NCI-H82 treated with DMSO at 0.1 percent for 48 hours (cell line): ENCODE data around the gene SLC36A4.
"Not testable (repeated sequence)": the region's sequence is repeated elsewhere in the genome, so short reads cannot be mapped to it uniquely, and the experiment has no call there.

Source experiments
- DNase-seq: peaks from one replicate; lab custom pipeline; 2025; ENCODE audit not compliant: unreplicated experiment; lab: John Stamatoyannopoulos, UW

SLC36A4 gene

GRCh38 chr11:93194673-93195291 is 3.0 kb downstream of the SLC36A4 start:
- DNase-seq: no peak

- no peak for DNase-seq
Measured at GRCh38 chr11:93193731-93194130, 4.1 kb downstream of the SLC36A4 start.

- DNase-seq: no peak
Measured at GRCh38 chr11:93192163-93192562, 5.6 kb downstream of the SLC36A4 start.

GRCh38 chr11:93189462-93189861 is 8.3 kb downstream of the SLC36A4 start:
- DNase-seq: no peak

GRCh38 chr11:93188726-93189125 is 9.1 kb downstream of the SLC36A4 start:
- no peak for DNase-seq

DNA sequence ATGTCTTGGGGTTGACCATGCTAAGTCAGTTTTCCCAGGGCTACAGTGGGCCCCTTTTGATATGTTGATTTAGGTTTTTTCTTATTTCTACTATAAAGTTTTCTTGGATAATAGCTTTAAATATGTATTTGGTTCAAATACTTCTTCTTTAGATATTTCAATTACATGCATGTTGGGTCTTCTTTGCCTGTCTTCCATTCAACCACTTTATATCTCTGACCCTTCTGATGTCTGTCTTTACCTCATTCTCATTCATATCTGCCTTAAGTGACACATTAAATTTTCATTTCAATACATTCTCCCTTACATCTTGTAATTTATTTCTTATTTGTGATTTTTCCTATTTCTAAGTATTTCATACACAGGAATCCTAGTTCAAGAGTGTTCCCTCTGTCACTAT is 10.5 kb downstream of the SLC36A4 start:
- DNase-seq: no peak

- DNase-seq: not testable (repeated sequence)
Measured at GRCh38 chr11:93177891-93178290, 19.9 kb downstream of the SLC36A4 start.

DNA sequence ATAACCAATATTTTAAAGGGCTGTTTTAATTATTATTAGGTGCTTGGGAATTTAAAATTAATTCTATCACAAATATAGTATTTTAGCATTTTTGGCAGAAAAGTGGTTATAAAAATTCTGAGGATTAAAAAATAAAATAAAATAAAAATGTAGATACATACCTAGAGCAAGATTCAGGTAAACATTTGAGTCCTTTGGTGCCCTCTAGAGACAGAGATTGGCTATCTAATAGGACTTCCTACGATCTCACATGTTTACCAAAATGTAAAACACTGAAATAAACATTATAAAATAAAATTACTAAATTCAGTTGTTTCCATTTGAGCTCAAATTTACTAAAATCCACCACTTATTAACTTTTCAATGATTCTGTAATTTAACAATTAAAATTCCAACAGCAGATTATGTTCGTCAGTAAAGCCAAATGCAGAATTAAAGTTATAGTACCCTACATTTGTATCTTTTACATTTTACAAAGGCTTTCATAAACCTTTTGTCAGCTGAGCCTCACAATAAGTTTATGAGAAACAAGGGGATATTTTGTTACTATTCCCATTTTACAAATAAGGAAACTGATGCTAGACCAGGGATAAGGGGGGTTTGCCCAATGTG is 27.7 kb downstream of the SLC36A4 start:
- no peak for DNase-seq

GRCh38 chr11:93169143-93169542 is 28.6 kb downstream of the SLC36A4 start:
- DNase-seq: no peak

DNA sequence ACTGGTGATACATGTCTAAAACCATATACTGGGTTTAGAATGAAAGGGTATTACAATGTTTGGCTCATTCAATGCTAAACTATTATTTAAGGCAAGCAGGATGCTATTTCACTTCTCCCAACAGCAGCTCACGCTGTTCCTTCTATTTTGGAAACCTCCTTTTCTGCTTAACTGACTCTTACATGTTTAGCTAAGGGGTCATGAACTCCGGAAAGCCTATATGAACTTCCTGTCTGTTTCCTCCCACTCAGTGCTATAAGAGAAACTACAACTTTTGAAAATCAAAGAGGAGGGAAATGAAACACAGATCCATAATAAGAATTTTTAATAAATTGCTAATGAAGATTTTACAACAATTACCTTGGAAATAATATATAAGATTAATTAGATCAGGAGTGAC is 30.9 kb downstream of the SLC36A4 start:
- no peak for DNase-seq

GRCh38 chr11:93166194-93166593 is 31.6 kb downstream of the SLC36A4 start:
- DNase-seq: no peak

DNA sequence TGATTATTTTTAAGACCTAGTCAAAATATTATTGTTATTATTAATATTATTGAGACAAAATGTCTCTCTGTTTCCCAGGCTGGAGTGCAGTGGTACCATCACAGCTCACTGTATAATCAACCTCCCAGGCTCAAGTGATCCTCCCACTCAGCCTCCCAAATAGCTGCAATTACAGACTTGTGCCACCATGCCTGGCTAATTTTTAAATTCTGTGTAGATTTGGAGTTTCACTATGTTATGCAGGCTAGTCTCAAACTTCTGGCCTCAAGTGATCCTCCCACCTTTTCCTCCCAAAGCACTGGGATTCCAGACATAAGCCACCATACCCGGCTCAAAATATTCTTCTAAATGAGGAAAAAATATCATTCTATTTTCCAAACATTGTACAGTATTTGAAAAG is 37.0 kb downstream of the SLC36A4 start:
- DNase-seq: no peak

DNA sequence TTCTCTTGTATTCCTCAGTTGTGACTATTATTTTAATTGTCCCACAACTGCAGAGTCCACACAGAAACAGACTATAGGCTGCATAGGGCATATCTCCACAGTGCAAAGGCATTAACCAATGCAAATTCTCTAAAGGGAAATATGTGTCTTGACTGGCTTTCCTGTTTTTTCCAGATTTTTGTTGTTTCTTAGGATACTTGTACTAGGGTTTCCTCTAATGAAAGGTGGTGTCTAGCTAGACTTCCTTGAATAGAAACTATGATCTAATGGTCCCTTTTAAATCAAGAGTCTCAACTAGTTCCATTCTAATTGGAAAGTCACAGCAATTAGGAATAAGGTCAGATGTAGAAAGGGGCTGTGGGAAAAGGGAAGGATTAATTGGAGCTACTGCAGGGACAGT is 37.6 kb downstream of the SLC36A4 start:
- DNase-seq: no peak

GRCh38 chr11:93159721-93160120 is 38.1 kb downstream of the SLC36A4 start:
- DNase-seq: no peak

- DNase-seq: no peak
Measured at GRCh38 chr11:93155738-93156137, 42.1 kb downstream of the SLC36A4 start.

GRCh38 chr11:93145390-93145915 is 52.3 kb downstream of the SLC36A4 start:
- DNase-seq: no peak

- DNase-seq: no peak
Measured at GRCh38 chr11:93143800-93144199, 54.0 kb downstream of the SLC36A4 start.

DNA sequence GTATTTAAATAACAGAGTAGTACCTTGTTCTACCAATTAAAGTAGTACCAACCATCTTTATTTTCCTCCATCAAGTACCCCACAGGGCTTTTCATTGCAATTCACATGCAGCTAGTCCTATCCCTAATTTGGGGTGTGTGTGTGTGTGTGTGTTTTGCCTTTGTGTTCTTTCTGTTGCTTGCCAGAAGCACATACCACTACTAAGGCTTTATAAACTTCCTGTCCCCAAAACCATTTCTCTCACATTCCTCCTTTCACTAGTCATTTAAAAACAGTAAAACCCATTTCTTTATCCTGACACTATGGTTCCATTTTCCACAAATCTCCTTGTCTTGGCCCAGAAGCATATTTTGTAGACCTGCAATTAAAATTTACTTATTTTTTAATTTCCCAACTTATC is 54.6 kb downstream of the SLC36A4 start:
- DNase-seq: no peak

DNA sequence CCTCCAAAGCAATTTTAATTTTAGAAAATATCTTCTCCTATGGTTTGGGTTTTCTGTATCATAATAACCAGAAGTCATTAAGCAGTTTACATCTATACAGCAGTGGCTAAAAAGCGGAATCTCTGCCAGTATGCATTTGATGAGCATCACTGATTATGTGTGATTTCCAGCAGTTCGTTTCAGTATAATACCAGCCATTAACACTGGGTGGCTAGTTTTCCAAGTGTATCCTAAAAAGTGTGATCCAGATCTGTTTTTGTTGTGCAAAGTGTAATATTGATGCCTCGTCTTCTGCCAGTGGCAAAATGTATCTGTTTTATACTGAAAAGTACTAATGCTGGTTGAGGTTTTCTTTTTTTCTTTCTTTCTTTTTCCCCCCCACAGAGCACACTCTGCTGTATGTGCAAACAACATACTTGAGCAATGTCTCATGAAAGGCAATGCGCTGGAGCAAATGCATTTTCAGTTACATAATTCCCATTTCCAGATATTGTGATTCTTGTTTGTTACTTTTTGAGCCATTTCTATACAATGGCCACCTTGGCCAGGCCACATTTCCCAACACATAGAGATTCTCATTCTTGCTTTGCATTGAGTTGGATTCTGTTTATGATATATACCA is 64.2 kb downstream of the SLC36A4 start:
- no peak for DNase-seq

- DNase-seq: no peak
Measured at GRCh38 chr11:93132836-93133235, 65.0 kb downstream of the SLC36A4 start.

DNA sequence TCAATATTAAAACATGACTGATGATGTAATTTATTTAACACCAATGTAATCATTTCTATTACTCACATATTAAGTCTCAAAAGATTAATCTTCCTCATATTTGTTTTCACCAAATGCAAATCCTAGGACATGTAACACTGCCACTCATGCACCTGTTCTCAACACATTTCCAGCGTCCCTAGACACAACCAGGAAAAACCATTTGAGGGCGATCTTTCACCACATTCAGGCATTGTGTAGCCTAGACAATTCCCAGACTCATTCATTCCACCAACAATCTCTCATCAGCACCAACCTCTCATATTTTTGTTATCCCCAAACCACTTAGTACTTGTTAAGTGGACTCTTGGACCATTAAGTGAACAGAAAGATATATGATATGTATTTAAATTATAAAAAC is 66.1 kb downstream of the SLC36A4 start:
- DNase-seq: no peak

GRCh38 chr11:93128574-93128973 is 69.2 kb downstream of the SLC36A4 start:
- DNase-seq: no peak
